Esophagus squamous epithelium (tissue), 5 donors: Measurements from ENCODE around the gene ZNF366. TPM values are rescaled to one million over a fixed set of nuclear protein-coding genes. Genes with fewer than 3 reads are reported as not detected.

ENCODE experiments used
- DNase-seq: peaks from one replicate; lab custom pipeline; 2025; lab: John Stamatoyannopoulos, UW
- H3K27ac ChIP-seq, 4 donors: fragments of 200-600 bp; sonication (generic); one replicate each; pipeline ENCODE4 v1.5.1; 2016 to 2019; ENCODE audit warnings: mild to moderate bottlenecking in 1 of 4
- H3K27me3 ChIP-seq, 4 donors: fragments of 200-600 bp; sonication (generic); 1 replicate in 3 of 4; 2 replicates in 1 of 4; pipeline versions ENCODE4 v1.5.1 to v1.6.0; 2017 to 2021; ENCODE audit warnings: antibody characterized with exemption in 1 of 4
- H3K36me3 ChIP-seq, 3 donors: fragments of 200-600 bp; sonication (generic); one replicate each; pipeline ENCODE4 v1.5.1; 2016 to 2019
- H3K4me1 ChIP-seq, 3 donors: fragments of 200-600 bp; sonication (generic); one replicate each; pipeline ENCODE4 v1.5.1; 2017 to 2019
- H3K4me3 ChIP-seq, 4 donors: fragments of 200-600 bp; sonication (generic); 1 replicate in 3 of 4; 2 replicates in 1 of 4; pipeline ENCODE4 v1.5.1; 2016 to 2019; ENCODE audit warnings: mild to moderate bottlenecking in 2 of 4, moderate library complexity in 1 of 4
- H3K9me3 ChIP-seq, 3 donors: fragments of 200-600 bp; sonication (generic); one replicate each; pipeline ENCODE4 v1.5.1; 2016 to 2019
- CTCF ChIP-seq, 6 experiments: fragments of 450-650 bp in 4 of 6; fragments of 200-600 bp in 2 of 6; sonication (generic) in 2 of 6; IDR thresholded peaks; one replicate each; pipeline ENCODE4 v1.5.1; 2016 to 2019; ENCODE audit warnings: antibody characterized with exemption in 6 of 6, mild to moderate bottlenecking in 4 of 6, moderate library complexity in 4 of 6
- POLR2A ChIP-seq, 4 donors: fragments of 450-650 bp; IDR thresholded peaks; one replicate each; pipeline ENCODE4 v1.6.1; 2017; ENCODE audit warnings: antibody characterized with exemption in 4 of 4, mild to moderate bottlenecking in 4 of 4, moderate library complexity in 3 of 4
- WGBS, 2 donors: methylation state at CpG; one replicate each; pipeline ENCODE4 v1.1.5; 2018; 5-methylcytosine and 5-hydroxymethylcytosine counted together
- intact Hi-C: fragments of 100-400 bp; cut with DNase I; formaldehyde crosslinking; loops from one replicate; pipeline ENCODE4 v1.15.0; 2022
- total RNA-seq, 4 donors: library from RNA; depleted of rRNA; stranded (reverse); fragments of >200 nt; gene quantifications; one replicate each; pipeline ENCODE4 v1.1.0, GENCODE V29; 2016
- donor health status: DM: yes; HTN: yes; CAD: no.

ZNF366 gene
- total RNA-seq, 4 donors from 2014 or later = 0.48 to 2.9 (median 1.4) TPM

- DNase-seq = no peak
- Histone ChIP-seq H3K4me3 (no peak overlapping the region), H3K36me3 (no peaks in the 10 kb centered on the region), H3K4me1 (peaks cover 0 to 20% (median 0%) of the 10 kb centered on the region in 3 donors), H3K27ac (peak overlapping the region in 1 of 4 donors; percentile 49), H3K9me3 (no peaks in the 10 kb centered on the region), H3K27me3 (no peaks in the 10 kb centered on the region)
- TF ChIP-seq POLR2A (IDR thresholded peaks at IDR 0.05) = no peak
- TF ChIP-seq CTCF (IDR thresholded peaks at IDR 0.05) = no peak
- WGBS, 2 donors = 89 to 91% methylated on average over 3 of the region's 3 CpGs
- intact Hi-C loops = no loop called here
Measured at GRCh38 chr5:72441862-72442540, 65.2 kb downstream of the ZNF366 start.

DNA sequence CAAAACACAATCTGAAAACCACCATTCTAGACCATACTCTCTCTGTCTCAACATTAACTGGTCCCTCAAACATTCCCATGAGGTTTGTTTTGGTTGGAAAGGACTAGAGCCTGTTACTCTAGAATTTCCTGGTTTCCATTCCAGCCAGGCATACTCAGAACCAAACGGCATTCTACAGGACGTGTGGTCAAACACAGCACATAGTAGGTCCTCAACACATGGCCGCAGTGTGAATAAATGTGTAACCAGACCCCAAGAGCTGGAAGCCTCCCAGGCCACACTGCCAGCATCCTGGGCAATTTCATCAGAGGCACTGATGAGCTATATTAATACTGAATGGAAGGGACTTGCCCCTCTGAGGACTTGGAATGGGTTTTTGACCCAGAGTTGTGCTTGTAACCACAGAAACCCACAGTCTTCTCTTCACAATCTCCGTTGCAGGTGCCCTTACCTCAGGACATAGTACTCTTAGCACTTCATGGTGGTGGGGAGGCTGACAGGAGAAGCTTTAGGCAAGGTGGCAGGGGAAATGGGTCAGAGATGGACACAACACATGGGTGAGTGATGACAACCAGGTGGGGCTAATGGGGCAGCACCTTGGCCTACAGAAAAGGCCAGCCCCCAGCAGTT, 66.0 kb downstream of the ZNF366 start:
- H3K9me3 ChIP-seq = no peaks in the 10 kb centered on the region
- TF ChIP-seq CTCF (IDR thresholded peaks at IDR 0.05) (no peak), POLR2A (IDR thresholded peaks at IDR 0.05) (no peak)
- no peaks in the 10 kb centered on the region for H3K27me3 ChIP-seq
- H3K27ac ChIP-seq = peak overlapping the region in 3 of 4 donors; percentile 5 to 49 (median 36)
- no peak for DNase-seq
- H3K4me1 ChIP-seq = peaks cover 0 to 25% (median 0%) of the 10 kb centered on the region in 3 donors
- intact Hi-C loops = no loop called here
- H3K36me3 ChIP-seq = no peaks in the 10 kb centered on the region
- no peak overlapping the region for H3K4me3 ChIP-seq
- 73 to 81% methylated on average over 3 to 4 of the region's 4 CpGs for WGBS, 2 donors

DNA sequence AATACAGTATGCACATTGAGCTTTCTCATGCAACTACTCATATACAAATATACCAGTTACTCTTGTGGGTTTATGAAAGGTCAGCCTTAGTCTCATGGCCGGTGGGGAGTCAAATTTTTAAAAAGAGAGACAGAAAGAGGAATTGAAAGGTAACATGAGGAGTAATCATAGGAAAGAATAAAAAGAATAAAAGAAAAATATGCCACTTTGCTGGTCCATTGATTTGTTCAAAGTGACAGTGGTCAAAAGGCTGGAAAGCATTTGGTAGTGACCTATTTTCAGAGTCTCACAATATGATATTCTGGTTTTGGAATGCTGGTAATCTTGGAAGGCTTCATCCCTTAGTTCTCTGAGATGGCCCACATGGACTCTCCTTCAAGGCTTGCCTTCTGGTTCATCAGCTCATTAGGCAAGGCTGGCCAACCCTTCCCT, 67.0 kb downstream of the ZNF366 start:
- no peak for DNase-seq
- no peaks in the 10 kb centered on the region for H3K27me3 ChIP-seq
- no peaks in the 10 kb centered on the region for H3K9me3 ChIP-seq
- TF ChIP-seq CTCF (IDR thresholded peaks at IDR 0.05) (no peak), POLR2A (IDR thresholded peaks at IDR 0.05) (no peak)
- peaks cover 0 to 35% (median 7%) of the 10 kb centered on the region in 3 donors for H3K4me1 ChIP-seq
- no peak overlapping the region for H3K4me3 ChIP-seq
- 62 to 92% methylated on average over 1 of the region's 1 CpG for WGBS, 2 donors
- peak overlapping the region in 3 of 4 donors; percentile 5 to 49 (median 36) for H3K27ac ChIP-seq
- H3K36me3 ChIP-seq = no peaks in the 10 kb centered on the region
- intact Hi-C loops = no loop called here

- no peak for TF ChIP-seq CTCF (IDR thresholded peaks at IDR 0.05)
- no peak for TF ChIP-seq POLR2A (IDR thresholded peaks at IDR 0.05)
- peak overlapping the region in 2 of 4 donors; percentile 17 to 49 for H3K27ac ChIP-seq
- no peaks in the 10 kb centered on the region for H3K9me3 ChIP-seq
- no peaks in the 10 kb centered on the region for H3K36me3 ChIP-seq
- H3K4me1 ChIP-seq = peaks cover 1 to 46% (median 18%) of the 10 kb centered on the region in 3 donors
- intact Hi-C loops = no loop called here
- no peak overlapping the region for H3K4me3 ChIP-seq
- DNase-seq = no peak
- no peaks in the 10 kb centered on the region for H3K27me3 ChIP-seq
- 82 to 96% methylated on average over 1 to 4 of the region's 4 CpGs for WGBS, 2 donors
Measured at GRCh38 chr5:72439192-72439591, 68.0 kb downstream of the ZNF366 start.

DNA sequence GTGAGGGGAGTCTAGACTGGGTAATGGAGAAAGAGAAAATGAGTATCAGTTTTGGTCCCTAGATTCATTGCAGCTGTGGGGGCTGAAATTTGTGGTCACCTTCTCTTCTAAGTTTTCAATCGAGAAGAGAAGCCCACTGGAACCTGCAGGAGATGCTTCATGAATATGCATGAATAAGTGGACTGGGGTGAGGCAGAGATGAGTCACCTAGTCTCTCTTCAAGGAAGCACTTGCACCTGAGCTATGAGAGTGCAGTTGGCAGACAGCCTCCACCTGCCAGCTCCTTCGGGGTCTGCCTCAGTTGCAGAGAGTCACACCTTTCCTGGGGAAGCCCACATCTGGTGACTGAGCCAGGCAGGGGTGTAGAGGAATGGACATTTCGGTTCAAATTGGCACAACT, 69.1 kb downstream of the ZNF366 start:
- H3K4me3 ChIP-seq = no peak overlapping the region
- no peaks in the 10 kb centered on the region for H3K27me3 ChIP-seq
- DNase-seq = no peak
- no peaks in the 10 kb centered on the region for H3K36me3 ChIP-seq
- H3K4me1 ChIP-seq = peaks cover 9 to 56% (median 28%) of the 10 kb centered on the region in 3 donors
- intact Hi-C loops = no loop called here
- no peak overlapping the region for H3K27ac ChIP-seq
- WGBS, 2 donors = 57 to 65% methylated on average over 2 to 3 of the region's 3 CpGs
- no peaks in the 10 kb centered on the region for H3K9me3 ChIP-seq
- TF ChIP-seq CTCF (IDR thresholded peaks at IDR 0.05) (no peak), POLR2A (IDR thresholded peaks at IDR 0.05) (no peak)
